Hematopoietic multipotent progenitor cell treated with erythropoietin and hydrocortisone succinate and interleukin-3 and kit ligand, for 8 days (in vitro differentiated cells): ENCODE measurements around the gene PIP5K1B.
A peak's percentile ranks its signal among the peaks of the same experiment; 100 is the strongest.

Experiments used
- DNase-seq: peaks from one replicate; pipeline ENCODE4 v3.0.0-alpha.2; 2015

The PIP5K1B gene

GRCh38 chr9:68927165-68927564, 222.1 kb downstream of the PIP5K1B start:
- DNase-seq: peak; percentile 54

GRCh38 chr9:68931821-68932220, 226.8 kb downstream of the PIP5K1B start:
- no peak for DNase-seq

- no peak for DNase-seq
These were observed 227.4 kb downstream of the PIP5K1B start for GRCh38 chr9:68932458-68932857.

GRCh38 chr9:68933434-68934328, 228.6 kb downstream of the PIP5K1B start:
- DNase-seq: no peak

- no peak for DNase-seq
These were observed 229.2 kb downstream of the PIP5K1B start for GRCh38 chr9:68934329-68934644.

- DNase-seq: no peak
These were observed 235.5 kb downstream of the PIP5K1B start for GRCh38 chr9:68940573-68940972.

- DNase-seq: no peak
These were observed 236.9 kb downstream of the PIP5K1B start for GRCh38 chr9:68941780-68942459.

GRCh38 chr9:68942790-68943189, 237.8 kb downstream of the PIP5K1B start:
- no peak for DNase-seq

- no peak for DNase-seq
These were observed 242.0 kb downstream of the PIP5K1B start for GRCh38 chr9:68947015-68947414.

- no peak for DNase-seq
These were observed 243.0 kb downstream of the PIP5K1B start for GRCh38 chr9:68947842-68948569.

GRCh38 chr9:68949271-68950000, 244.4 kb downstream of the PIP5K1B start:
- DNase-seq: peak; percentile 64

GRCh38 chr9:68950188-68950587, 245.1 kb downstream of the PIP5K1B start:
- no peak for DNase-seq

GRCh38 chr9:68950689-68951088, 245.6 kb downstream of the PIP5K1B start:
- DNase-seq: no peak

GRCh38 chr9:68951879-68952659, 247.0 kb downstream of the PIP5K1B start:
- no peak for DNase-seq

- no peak for DNase-seq
These were observed 248.7 kb downstream of the PIP5K1B start for GRCh38 chr9:68953771-68954170.

GRCh38 chr9:68955330-68955729, 250.3 kb downstream of the PIP5K1B start:
- DNase-seq: no peak

GRCh38 chr9:68957479-68957878, 252.4 kb downstream of the PIP5K1B start:
- DNase-seq: no peak

- DNase-seq: peak; percentile 90
These were observed 256.5 kb downstream of the PIP5K1B start for GRCh38 chr9:68961587-68961986.

GRCh38 chr9:68963416-68963815, 258.4 kb downstream of the PIP5K1B start:
- DNase-seq: no peak

GRCh38 chr9:68964102-68964541, 259.1 kb downstream of the PIP5K1B start:
- DNase-seq: no peak

- no peak for DNase-seq
These were observed 259.7 kb downstream of the PIP5K1B start for GRCh38 chr9:68964765-68965164.

GRCh38 chr9:68966496-68966944, 261.5 kb downstream of the PIP5K1B start:
- no peak for DNase-seq
